ENCODE data around the gene THUMPD2. TPM values are rescaled to one million over a fixed set of nuclear protein-coding genes. Genes with fewer than 3 reads are reported as not detected.
A peak's percentile ranks its signal among the peaks of the same experiment; 100 is the strongest.

THUMPD2 gene
- total RNA-seq, 1 experiment from 2014 or later = 14.8 TPM

GRCh38 chr2:39732482-39732881 lies 46.6 kb downstream of the THUMPD2 start:
- DNase-seq (ENCODE audit: low spot score) = peak; percentile 33
- TF ChIP-seq EZH2 (IDR thresholded peaks at IDR 0.05; ENCODE audit: borderline replicate concordance, low read depth, low read length, poor library complexity, severe bottlenecking) (no peak), CTCF (conservative IDR thresholded peaks at IDR 0.05; ENCODE audit: low read depth, low read length) (no peak)
- H3K27me3 ChIP-seq (replicated peaks; ENCODE audit: insufficient read depth, low read depth, low read length, poor library complexity) = no peaks in the 10 kb centered on the region
- H3K9me3 ChIP-seq (ENCODE audit: low read depth, low read length, poor library complexity, severe bottlenecking) = no peaks in the 10 kb centered on the region
- no peak overlapping the region for H3K4me3 ChIP-seq (ENCODE audit: low read depth, low read length, poor library complexity, severe bottlenecking)
- ChIA-PET POLR2A (ENCODE audit: low non-redundant PET) (no interaction called here), CTCF (interaction anchor here (0.9 to 2.0 kb wide), 2 partner anchors 10 to 35 kb away, joined by 4 to 6 read pairs; no protein-coding TSS in a partner anchor)
- BruUV-seq (replicated peaks) = no TSS peak
- H3K4me1 ChIP-seq (ENCODE audit: insufficient read depth, low read length, poor library complexity, severe bottlenecking) = peaks cover 45% of the 10 kb centered on the region
- H3K36me3 ChIP-seq (ENCODE audit: insufficient read depth, low read length, poor library complexity, severe bottlenecking) = peaks cover 14% of the 10 kb centered on the region
- no peak overlapping the region for H3K27ac ChIP-seq (ENCODE audit: low read depth, low read length, poor library complexity, severe bottlenecking)
- intact Hi-C loops (cut with micrococcal nuclease; ENCODE audit: unreplicated experiment) = loop anchor here (5.0 to 10.0 kb wide), 3 partner anchors 355 to 785 kb away; no protein-coding TSS in a partner anchor

- H3K27me3 ChIP-seq (replicated peaks; ENCODE audit: insufficient read depth, low read depth, low read length, poor library complexity) = no peaks in the 10 kb centered on the region
- intact Hi-C loops (cut with micrococcal nuclease; ENCODE audit: unreplicated experiment) = loop anchor here (5.0 to 10.0 kb wide), 3 partner anchors 354 to 784 kb away; no protein-coding TSS in a partner anchor
- no peak overlapping the region for H3K4me3 ChIP-seq (ENCODE audit: low read depth, low read length, poor library complexity, severe bottlenecking)
- H3K27ac ChIP-seq (ENCODE audit: low read depth, low read length, poor library complexity, severe bottlenecking) = no peak overlapping the region
- no peak for DNase-seq (ENCODE audit: low spot score)
- TF ChIP-seq CTCF (conservative IDR thresholded peaks at IDR 0.05; ENCODE audit: low read depth, low read length) = no peak
- TF ChIP-seq EZH2 (IDR thresholded peaks at IDR 0.05; ENCODE audit: borderline replicate concordance, low read depth, low read length, poor library complexity, severe bottlenecking) = no peak
- H3K36me3 ChIP-seq (ENCODE audit: insufficient read depth, low read length, poor library complexity, severe bottlenecking) = peaks cover 11% of the 10 kb centered on the region
- no peaks in the 10 kb centered on the region for H3K9me3 ChIP-seq (ENCODE audit: low read depth, low read length, poor library complexity, severe bottlenecking)
- ChIA-PET POLR2A (ENCODE audit: low non-redundant PET) (no interaction called here), CTCF (interaction anchor here (0.6 to 2.0 kb wide), 2 partner anchors 11 to 27 kb away, joined by 4 to 6 read pairs; no protein-coding TSS in a partner anchor)
- peaks cover 36% of the 10 kb centered on the region for H3K4me1 ChIP-seq (ENCODE audit: insufficient read depth, low read length, poor library complexity, severe bottlenecking)
- BruUV-seq (replicated peaks) = no TSS peak
Measured at GRCh38 chr2:39731546-39731945, 47.5 kb downstream of the THUMPD2 start.

GRCh38 chr2:39730685-39731302 lies 48.3 kb downstream of the THUMPD2 start:
- CTCF ChIA-PET = interaction anchor here (0.5 to 2.3 kb wide), 6 partner anchors 11 to 351 kb away, joined by 3 to 7 read pairs (median 4); no protein-coding TSS in a partner anchor
- POLR2A ChIA-PET (ENCODE audit: low non-redundant PET) = no interaction called here

More at GRCh38 chr2:39730685-39731302, 48.3 kb downstream of the THUMPD2 start:
- BruUV-seq (replicated peaks) = no TSS peak
- TF ChIP-seq CTCF (conservative IDR thresholded peaks at IDR 0.05; ENCODE audit: low read depth, low read length) (peak; percentile 76), EZH2 (IDR thresholded peaks at IDR 0.05; ENCODE audit: borderline replicate concordance, low read depth, low read length, poor library complexity, severe bottlenecking) (no peak)
- intact Hi-C loops (cut with micrococcal nuclease; ENCODE audit: unreplicated experiment) = loop anchor here (5.0 to 10.0 kb wide), 3 partner anchors 353 to 783 kb away; no protein-coding TSS in a partner anchor
- Histone ChIP-seq H3K9me3 (ENCODE audit: low read depth, low read length, poor library complexity, severe bottlenecking) (no peaks in the 10 kb centered on the region), H3K27me3 (replicated peaks; ENCODE audit: insufficient read depth, low read depth, low read length, poor library complexity) (no peaks in the 10 kb centered on the region), H3K4me1 (ENCODE audit: insufficient read depth, low read length, poor library complexity, severe bottlenecking) (peaks cover 33% of the 10 kb centered on the region), H3K4me3 (ENCODE audit: low read depth, low read length, poor library complexity, severe bottlenecking) (no peak overlapping the region), H3K36me3 (ENCODE audit: insufficient read depth, low read length, poor library complexity, severe bottlenecking) (peaks cover 3% of the 10 kb centered on the region), H3K27ac (ENCODE audit: low read depth, low read length, poor library complexity, severe bottlenecking) (no peak overlapping the region)
- peak; percentile 62 for DNase-seq (ENCODE audit: low spot score)

All from A673 (cell line).